ENCODE data around the gene METAP1.

The METAP1 gene

GRCh38 chr4:99029018-99029735 lies 33.7 kb downstream of the METAP1 start:
- TF ChIP-seq CTCF (IDR thresholded peaks at IDR 0.05; ENCODE audit: low read depth, low read length) = no peak
- H3K4me3 ChIP-seq (ENCODE audit: low read depth, low read length) = no peak overlapping the region

DNA sequence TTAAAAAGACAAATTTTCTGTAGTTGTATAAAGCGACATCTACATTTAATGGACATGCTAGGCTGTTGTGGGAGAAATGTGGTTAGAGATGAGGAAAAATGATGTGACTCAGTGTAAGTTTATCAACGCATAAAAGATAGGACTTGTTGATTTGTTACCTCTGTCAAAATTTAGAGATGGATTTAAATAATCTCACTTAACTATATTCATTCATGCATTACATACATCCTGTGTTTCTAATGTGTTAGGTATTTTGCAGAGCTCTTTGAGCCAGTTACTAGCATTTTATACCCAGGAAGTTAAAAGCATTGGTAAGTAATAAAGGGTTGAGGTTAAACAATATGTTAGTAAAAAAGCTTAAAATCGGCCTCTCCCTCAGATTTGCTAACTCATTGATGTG lies 34.3 kb downstream of the METAP1 start:
- TF ChIP-seq CTCF (IDR thresholded peaks at IDR 0.05; ENCODE audit: low read depth, low read length) = no peak
- H3K4me3 ChIP-seq (ENCODE audit: low read depth, low read length) = no peak overlapping the region

DNA sequence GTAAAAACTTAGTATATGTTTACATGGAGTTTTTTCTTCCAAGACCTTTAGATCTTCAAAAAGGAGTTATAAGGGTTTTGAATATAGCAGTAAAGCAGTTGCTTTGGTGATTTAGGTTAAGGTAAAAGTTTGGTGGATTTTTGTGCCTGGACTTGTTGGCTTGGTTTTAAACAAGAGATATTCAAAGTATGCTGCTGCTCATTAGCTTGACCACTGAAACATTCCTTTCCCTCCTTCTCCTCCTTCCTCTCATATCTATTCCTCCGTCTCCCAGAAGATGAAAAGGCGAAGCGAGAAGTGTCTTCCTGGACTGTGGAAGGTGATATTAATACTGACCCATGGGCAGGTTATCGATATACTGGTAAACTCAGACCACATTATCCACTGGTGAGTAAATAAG lies 38.4 kb downstream of the METAP1 start:
- H3K4me3 ChIP-seq (ENCODE audit: low read depth, low read length) = no peak overlapping the region
- TF ChIP-seq CTCF (IDR thresholded peaks at IDR 0.05; ENCODE audit: low read depth, low read length) = no peak

DNA sequence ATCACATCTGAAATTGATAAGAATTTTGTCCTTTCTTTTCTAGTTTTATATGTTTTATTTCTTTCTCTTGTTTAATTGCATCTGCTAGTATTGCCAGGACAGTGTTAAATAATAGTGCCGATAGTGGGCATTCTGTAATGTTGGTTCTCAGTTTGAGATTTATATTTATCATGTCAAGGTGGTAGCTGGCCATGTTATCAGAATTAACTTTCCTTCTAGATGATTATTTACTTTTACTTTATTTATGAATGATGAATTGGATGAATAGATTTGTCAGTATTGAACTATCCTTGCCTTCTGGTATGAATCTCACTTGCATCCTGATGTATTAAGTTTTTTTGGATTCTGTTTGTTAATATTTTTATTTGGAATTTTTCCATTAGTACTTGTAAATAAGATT lies 42.7 kb downstream of the METAP1 start:
- no peak for TF ChIP-seq CTCF (IDR thresholded peaks at IDR 0.05; ENCODE audit: low read depth, low read length)
- no peak overlapping the region for H3K4me3 ChIP-seq (ENCODE audit: low read depth, low read length)

- no peak for TF ChIP-seq CTCF (IDR thresholded peaks at IDR 0.05; ENCODE audit: low read depth, low read length)
- H3K4me3 ChIP-seq (ENCODE audit: low read depth, low read length) = no peak overlapping the region
These were observed 47.8 kb downstream of the METAP1 start for GRCh38 chr4:99043346-99043745.

DNA sequence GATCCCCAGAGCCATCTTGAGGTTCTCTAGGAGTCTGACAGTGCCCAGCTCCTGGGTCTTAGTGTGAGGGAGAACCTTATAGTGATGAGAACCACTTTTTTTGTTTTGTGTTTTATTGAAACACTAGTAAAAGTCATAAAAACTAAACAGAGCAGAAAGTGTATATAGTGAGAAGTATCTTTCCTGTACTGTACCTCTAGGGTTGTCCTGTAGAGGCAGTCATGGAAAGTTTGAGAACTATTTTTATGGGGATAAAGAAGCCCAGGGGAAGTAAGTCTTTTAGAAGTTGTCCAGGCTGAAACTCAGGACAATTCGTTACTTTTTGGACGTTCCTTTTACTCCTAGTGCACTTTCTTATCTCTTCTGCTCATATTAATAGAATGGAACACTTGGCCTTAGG lies 52.2 kb downstream of the METAP1 start:
- TF ChIP-seq CTCF (IDR thresholded peaks at IDR 0.05; ENCODE audit: low read depth, low read length) = no peak
- H3K4me3 ChIP-seq (ENCODE audit: low read depth, low read length) = no peak overlapping the region

DNA sequence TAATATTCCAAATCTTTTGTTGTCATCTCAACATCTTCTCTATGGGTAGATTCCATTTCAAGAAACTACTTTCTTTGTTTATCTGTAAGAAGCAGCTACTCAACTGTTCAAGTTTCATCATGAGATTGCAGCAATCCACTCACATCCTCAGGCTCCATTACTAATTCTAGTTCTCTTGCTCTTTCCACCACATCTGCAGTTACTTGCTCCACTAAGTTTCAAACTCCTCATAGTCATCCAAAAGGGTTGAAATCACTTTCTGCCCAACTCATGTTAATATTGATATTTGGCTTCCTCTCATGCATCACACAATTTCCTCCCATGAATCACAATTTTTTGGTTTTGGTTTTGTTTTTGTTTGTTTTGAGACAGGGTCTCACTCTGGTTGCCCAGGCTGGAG lies 57.4 kb downstream of the METAP1 start:
- H3K4me3 ChIP-seq (ENCODE audit: low read depth, low read length) = no peak overlapping the region
- no peak for TF ChIP-seq CTCF (IDR thresholded peaks at IDR 0.05; ENCODE audit: low read depth, low read length)
